ENCODE measurements around the gene SELENOS.

The SELENOS gene

DNA sequence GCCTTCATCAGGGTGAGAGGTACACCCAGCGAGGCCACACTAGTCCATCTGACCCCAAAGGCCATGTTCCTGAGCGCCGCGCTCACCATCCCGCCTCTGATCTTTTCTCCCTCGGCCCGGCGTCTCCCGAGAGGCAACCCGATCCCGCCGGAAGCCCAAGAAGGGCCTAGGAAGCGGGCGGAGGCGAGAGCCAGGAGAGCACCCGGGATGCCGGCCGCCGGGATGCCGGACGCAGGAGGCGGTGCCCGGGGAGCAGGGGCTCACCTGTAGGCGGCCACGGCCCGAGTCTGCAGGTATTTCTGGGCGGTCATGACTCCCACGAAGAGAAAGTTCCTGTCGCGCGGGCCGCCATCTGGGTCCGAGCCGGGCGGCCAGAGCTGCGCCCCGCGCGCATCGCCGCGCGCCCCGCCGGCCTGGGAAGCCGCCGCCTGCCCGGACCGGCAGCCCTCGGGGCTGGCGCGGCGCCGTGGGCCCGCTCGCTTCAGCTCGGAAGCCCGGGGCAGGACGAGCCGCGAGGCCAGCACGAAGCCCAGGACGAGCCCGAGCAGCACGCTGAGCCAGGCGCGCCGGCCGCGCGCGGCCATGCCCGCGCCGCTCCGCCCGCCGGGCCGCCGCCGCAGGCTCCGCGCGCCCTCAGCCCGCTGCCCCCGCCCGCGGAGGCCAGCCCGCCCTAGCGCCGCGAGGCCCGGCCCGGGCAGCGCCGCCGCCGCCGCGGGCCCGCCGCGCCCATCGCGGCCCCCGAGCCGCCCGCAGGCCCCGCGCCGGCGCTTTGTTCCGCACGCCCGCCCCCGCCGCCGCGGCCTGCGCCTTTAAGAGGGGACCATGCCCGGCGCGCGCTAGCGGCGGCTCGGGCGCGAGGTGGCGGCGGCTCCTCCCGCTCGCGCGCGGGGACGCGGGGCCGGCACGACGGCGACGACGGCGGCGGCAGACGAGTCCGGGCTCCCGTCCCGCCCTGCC is 26.1 kb downstream of the SELENOS start:
- peak; percentile 48 for DNase-seq (ENCODE audit: low spot score)

GRCh38 chr15:101250341-101250831 is 26.9 kb downstream of the SELENOS start:
- peak; percentile 64 for DNase-seq (ENCODE audit: low spot score)

DNA sequence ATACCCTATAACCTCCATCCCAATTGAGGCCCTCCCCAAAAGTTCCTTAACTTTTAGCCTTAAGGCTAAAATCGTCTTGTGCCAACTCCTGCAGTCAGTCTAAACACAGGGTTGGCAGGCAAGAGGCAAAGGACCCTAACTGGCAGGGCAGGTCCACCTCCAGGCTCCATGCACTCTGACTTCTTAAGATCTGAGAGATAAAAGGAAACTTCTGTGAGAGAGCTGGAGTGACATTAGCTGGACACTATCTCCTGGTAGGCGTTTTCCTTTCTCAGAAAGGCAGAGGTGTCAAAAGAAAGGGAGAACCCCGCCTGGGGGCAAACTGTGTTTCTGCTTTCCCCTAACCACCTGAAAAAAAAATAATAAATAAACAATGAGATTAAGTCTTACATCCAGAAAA is 29.0 kb downstream of the SELENOS start:
- DNase-seq (ENCODE audit: low spot score) = no peak

DNA sequence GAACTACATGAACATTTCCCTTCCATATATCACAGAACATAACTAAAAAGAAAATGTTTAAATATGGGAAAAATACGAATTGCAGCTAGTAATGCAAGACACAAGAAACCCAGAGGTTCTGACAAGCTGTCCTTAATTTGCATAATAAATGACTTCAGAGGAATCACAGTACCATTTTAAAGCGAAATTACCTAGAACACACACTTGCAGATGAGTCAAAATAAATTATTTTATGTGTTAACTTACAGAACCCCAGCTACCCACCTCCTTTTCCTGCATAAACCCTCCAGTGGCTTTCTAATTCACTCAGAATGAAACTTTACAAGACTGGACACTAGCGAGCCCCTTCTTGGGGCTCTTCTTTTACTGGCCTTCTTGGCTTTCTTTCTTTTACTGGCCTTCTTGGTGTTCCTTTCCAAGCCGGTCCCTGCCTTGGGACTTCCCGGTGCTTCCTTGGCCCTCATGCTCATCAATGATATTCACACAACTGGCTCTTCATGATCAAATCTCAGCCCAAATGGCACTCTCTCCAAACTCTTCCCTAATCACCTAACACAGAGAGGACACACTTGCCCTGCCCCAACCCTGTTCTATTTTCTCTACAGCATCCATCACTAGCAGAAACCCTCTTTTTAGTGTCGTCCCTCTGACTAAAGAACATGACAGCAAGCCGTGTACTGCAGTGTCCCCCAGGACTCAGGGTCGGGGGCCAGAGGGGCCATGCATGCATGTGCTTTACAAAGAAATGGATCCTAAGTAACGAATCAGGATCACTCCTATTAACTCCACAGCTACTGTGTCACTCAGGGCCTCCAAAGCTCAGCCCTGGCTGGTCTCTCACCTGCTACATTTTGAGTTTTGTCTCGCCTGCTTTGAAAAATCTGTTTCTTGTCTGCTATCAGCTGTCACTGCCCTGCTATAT is 30.2 kb downstream of the SELENOS start:
- no peak for DNase-seq (ENCODE audit: low spot score)

- no peak for DNase-seq (ENCODE audit: low spot score)
These were observed 30.9 kb downstream of the SELENOS start for GRCh38 chr15:101246391-101246790.

GRCh38 chr15:101244889-101245668 is 32.2 kb downstream of the SELENOS start:
- DNase-seq (ENCODE audit: low spot score) = no peak

DNA sequence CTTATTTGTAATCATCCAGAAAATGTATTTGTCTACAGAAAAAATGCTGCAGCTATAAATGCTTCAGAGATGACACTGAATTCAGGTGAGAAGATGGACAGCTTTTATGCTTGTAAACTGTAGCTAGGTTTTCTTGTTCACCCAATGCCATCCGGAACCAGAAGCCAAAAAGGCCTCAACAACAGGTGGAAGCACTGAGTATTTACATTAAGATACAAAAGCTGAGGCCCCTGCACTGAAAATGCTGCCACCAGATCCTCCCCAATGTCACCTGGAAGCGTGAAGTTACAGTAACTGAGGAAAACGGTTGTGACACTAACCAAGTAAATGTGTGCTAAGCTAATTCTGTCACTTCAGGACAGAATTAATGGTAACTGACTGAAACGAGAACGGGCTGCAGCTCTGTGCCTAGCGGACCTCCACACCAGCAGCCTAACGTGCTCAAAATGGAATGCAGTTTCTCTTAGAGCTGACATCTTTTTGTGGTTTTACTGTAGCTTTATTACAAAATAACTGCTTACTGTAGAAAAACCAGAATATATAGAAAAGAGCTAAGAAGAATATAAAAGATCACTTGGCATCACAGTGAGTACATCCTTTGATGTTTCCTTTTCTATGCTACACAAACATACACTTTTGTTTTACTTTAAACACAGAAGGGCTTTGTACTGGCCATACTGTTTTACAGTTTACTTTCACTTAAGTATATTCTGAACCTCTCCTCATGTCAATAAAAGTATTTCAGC is 33.1 kb downstream of the SELENOS start:
- DNase-seq (ENCODE audit: low spot score) = peak; percentile 67

DNA sequence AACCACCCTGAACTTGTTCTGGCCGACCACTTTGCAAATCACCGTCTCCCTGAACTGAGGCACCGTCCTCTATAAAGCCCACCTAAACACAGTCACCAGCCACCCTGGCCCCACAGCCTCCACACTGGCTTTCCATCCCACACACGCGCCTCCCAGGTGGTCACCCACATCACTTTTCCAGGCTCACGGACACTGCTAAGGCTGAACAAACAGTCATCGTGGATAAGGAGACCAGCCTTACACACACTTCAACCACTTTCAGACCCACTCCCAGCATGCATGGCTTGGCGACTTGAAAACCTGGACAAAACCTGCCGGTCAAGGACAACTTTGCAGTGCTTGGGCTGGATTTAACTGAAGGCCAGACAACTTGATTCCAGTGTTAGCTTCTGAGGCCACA is 33.9 kb downstream of the SELENOS start:
- no peak for DNase-seq (ENCODE audit: low spot score)

DNA sequence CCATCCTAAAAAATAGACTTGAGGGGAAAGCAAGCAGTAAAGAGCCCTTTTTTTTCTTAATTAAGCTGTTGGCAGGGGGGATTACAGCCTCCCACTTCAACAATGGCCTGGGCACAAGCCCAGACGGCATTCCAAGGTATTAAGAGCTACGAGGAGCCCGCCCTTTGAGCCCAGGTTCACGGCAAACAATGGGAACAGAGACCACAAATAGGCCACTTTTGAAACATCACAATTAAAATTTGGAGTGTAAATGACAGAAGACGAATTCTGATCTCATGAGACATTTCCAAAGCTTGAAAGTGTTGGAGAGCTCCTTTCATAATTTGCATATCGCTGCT is 34.3 kb downstream of the SELENOS start:
- DNase-seq (ENCODE audit: low spot score) = no peak

GRCh38 chr15:101242160-101242998 is 34.9 kb downstream of the SELENOS start:
- no peak for DNase-seq (ENCODE audit: low spot score)

- DNase-seq (ENCODE audit: low spot score) = no peak
These were observed 36.9 kb downstream of the SELENOS start for GRCh38 chr15:101240358-101240757.

- DNase-seq (ENCODE audit: low spot score) = no peak
These were observed 37.6 kb downstream of the SELENOS start for GRCh38 chr15:101239724-101240136.

DNA sequence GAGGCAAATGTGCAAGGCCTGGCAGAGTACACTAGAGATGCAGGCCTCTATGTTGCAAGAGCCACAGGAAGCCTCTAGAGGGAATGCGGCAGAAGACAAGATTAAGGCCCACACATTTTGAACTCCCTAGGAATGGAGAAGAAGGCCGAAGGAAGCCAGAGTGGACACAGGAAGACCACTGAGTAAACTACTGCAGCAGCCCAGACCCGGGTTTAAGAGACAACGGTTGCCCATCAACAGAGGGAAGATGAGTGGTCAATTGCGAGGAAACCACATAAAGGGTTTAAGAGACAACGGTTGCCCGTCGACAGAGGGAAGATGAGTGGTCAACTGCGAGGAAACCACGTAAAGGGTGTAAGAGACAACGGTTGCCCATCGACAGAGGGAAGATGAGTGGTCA is 40.0 kb downstream of the SELENOS start:
- DNase-seq (ENCODE audit: low spot score) = no peak

DNA sequence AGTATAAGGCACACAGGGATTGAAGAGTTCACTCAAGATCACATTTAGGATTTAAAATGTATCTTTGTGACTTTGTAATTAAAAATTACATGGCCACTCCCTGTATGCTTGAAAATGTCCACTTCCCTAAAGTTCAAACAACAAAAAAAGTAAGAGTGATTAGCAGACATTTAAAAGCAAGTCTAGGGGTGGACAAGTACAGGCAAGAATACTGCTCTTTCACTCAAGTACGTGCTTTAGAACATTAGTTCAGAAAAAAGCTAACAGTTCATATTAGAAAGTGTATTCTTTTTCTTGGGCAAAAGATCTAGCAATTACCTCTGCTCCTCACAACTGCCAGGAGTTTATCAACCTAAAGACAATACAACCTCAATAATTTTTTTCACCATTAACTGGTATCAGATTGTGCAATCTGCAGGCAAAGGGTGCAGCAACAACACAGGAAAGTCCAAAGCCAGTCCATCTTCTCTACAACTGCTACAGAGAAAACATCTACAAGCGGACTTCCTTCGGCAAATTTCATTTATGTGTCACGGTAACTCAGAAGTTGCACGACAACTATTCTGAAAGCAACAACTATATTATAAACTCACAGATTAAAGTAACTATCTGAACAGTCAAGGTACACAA is 43.5 kb downstream of the SELENOS start:
- DNase-seq (ENCODE audit: low spot score) = no peak

DNA sequence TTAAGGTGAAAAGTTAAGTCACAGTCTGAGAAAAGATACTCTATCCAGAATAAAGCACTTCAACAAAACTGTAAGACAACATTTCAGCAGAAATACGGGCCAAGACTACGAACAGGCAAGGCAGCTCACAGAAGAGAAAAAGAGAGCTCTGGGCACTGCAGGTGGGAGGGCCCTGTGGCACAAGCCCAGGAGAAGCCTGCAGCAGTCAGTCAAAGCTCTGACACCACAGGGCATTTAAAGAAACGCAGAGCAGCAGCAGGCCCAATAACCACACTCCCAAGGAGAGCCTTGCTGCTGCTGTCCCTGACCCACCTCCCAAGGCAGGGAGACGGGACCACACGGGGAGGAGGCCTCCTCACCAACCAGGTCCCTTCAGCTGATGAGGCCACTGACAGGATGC is 44.6 kb downstream of the SELENOS start:
- no peak for DNase-seq (ENCODE audit: low spot score)

GRCh38 chr15:101228313-101228712 is 49.0 kb downstream of the SELENOS start:
- DNase-seq (ENCODE audit: low spot score) = no peak

DNA sequence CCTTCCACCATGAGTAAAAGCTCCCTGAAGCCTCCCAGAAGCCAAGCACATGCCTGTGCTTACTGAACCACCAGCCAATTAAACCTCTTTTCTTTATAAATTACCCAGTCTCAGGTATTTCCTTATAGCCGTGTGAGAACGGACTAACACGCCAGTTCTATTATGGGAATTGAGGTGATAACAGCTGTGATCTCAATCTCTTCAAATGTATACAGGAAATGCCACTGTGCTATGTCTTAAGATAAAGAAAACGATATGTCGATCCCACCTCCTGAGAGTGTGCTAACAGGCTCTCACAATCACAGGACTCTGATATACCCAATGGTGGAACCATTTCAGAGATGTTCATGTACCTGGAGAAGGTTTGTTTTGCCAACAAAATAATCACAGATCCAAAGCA is 51.6 kb downstream of the SELENOS start:
- no peak for DNase-seq (ENCODE audit: low spot score)
